Measurements from ENCODE around the gene WT1.
"Not testable (repeated sequence)": the region's sequence is repeated elsewhere in the genome, so short reads cannot be mapped to it uniquely, and the experiment has no call there.

Gene WT1

DNA sequence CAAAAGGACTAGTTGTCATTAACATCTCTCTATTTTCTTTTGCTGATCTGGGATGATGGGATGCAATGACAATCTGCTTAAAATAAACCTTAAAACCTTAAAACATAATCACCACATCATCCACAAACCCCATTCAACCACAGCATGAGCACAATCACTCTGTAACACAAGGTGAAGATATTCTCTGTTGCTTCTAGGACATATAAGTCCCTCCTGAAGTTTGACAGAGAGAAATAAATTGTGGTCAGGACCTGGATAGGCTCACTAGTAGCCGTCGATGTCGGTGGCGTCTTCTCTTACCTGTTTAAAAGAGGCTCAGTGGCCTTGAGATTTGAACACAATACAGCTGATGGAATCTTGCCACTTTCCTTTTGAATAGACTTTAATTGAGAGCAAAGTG, 47.9 kb downstream of the WT1 start:
- DNase-seq (ENCODE audit: low read depth in 2 of 2): no peak

DNA sequence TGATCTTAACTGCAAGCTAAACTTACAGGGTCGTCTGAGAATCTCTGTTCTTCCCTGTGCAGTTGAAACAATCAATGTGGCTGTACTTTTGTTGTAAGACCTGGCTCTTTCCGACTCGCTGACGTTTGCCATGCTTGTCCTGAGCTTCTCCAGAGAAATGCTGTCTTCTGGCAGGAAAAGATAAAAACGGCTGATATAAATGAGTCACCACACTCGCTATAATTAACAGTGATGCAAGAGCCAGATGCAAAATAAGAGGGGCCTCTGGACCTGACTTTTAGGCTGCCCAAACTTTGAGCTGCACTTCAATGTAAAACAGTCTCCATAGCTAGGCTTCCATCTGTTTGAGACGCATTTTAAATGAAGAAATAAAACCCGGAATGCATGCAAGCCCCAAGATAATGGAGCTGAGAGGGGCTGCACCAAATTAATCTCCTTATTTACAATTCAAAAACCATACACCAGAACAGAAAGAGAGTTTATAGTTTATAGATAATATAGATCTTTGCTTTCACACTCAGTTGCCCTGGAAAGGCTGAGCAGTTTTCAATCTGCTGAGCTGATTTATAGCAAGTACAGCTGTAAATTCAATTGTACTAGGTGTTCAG, 48.5 kb downstream of the WT1 start:
- peak in 1 of 2 experiments; percentile 11 for DNase-seq (ENCODE audit: low read depth in 2 of 2)

DNA sequence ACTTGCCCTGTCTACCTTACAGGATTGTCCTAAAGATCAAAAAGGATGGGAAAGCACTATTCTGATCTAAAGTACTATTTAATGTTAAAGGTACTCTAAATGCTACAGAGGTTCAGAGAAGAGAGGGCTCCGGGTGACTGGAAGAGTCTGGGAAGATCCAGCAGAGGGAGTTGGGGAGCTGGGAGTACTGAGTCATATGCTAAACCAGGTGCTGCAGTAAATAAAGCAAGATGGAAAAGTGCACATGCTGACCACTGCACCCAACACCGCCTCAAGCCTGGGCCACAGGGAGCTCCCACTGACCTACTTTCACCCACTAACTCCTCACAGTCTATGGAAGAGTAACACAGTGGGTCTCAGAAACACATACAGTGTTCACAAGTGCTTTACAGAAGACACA, 49.3 kb downstream of the WT1 start:
- no peak for DNase-seq (ENCODE audit: low read depth in 2 of 2)

DNA sequence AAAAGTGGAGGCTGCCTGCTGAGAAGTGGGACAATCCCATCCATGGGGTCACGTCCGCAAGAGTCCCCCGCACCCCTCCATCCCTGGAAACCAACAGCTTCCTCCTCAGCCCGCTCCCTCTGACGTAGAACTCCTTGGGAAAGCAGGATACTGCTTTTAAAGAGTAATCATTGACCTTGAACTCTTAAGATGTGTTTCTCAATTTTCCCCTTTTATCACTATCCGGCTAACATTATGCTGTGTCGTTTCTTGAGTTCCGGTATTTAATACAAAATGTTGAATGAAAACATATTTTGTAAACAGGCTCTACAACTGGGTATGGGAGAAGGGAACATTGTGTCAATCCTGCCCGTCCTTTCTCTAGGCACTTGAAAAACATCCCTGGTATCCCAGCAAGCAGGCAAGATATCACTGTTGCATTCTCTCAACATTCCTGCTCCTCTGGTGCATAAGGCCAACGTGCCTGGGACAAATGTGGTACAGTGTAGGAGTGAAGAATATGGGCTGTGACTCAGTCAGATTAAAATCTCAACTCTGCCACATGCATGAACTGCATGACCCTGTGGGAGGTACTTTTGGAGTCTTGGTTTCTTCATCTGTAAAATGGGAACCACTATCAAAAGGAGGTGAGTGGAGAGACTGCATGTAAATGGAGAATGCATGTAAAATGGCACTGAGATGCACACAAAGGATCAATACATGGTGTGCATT, 52.8 kb downstream of the WT1 start:
- no peak for DNase-seq (ENCODE audit: low read depth in 2 of 2)

DNA sequence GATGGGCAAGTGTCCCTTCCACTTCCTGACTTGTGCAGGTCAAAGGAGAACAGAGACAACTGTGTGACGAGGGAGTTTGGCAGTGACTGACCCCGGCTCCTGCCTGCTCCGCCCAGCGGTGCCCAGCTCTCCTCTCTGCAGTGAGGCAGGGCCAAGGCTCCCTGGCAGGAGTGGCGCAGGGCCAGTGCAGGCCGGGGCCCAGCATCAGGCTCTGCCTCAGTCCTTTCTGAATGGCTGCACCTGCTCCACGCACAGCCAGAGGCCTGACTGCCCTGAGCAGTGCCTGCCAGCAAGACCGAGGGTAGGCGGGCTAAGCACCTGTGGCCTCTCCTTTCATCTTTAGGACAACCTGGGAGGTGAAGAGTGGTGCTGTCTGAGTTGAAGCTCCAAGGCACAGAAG, 54.2 kb downstream of the WT1 start:
- no peak for DNase-seq (ENCODE audit: low read depth in 2 of 2)

DNA sequence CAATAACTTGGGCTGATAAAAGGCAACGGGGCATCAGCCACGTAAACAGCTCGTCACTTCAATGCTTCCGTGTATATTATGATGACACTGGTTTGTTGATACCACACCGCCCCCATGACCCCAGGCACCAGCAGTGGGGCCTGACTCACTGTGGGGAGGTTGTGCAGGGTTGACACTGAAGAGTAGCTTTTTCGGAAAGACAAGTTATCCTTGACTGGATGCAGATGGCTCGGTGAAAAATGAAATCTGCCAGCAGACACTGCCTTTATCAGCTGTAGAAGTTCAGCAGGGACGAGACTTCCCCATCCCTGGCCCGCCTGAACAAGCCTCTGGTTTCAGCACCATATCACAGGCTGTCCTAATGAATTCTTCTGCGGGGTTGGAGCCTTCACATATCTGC, 55.6 kb downstream of the WT1 start:
- no peak for DNase-seq (ENCODE audit: low read depth in 2 of 2)

DNA sequence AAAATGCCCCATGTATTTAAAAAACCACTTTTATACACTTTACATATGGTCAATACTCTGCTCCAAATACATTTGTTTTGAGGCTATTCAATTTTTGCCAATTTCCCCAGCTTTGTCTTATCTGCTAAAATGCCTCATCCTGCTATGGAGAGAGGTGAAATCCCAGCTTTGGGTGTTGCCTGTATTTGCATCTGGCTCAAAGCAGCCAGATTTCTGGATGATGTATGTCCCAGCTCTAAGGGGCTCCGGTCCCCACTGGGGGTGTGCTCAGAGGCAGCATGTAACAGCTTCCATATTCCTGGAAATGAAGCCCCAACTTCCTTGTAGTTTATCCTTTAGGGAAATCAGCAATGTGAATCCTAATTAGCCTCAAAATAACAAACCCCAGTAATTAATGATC, 59.5 kb downstream of the WT1 start:
- DNase-seq (ENCODE audit: low read depth in 2 of 2): no peak

DNA sequence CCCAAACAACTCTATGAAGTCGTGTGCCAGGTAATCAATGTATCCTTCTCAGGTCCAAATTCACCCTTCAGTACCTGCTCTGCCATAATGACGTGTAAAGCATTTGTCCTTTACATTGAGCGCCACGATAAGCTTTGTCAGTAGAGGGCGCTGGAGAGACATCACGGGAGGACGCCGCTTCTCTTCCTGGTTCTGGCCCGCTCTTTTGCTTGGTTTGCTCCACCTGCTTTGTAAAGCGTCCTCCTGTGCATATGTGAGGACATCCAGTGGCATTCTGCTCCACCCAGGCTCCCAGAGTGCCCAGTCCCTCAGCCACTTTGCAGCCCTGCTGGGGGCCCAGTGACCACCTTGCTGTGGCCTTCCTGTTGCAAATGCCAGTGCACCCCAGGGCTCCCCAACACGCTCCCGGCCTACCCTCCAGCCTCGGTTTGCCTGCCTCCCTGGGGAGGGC, 61.1 kb downstream of the WT1 start:
- DNase-seq (ENCODE audit: low read depth in 2 of 2): no peak

DNA sequence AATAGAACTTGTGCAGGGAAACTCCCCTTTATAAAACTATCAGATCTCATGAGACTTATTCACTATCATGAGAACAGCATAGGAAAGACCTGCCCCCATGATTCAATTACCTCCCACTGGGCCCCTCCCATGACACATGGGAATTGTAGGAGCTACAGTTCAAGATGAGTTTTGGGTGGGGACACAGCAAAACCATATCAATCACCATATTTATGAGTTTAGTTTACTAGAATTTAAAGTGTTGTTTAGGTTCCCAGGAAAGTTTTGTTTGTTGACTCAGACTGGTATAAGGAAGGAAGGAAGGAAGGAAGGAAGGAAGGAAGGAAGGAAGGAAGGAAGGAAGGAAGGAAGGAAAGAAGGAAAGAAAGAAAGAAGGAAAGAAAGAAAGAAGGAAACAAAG, 65.4 kb downstream of the WT1 start:
- not testable (repeated sequence) for DNase-seq (ENCODE audit: low read depth in 2 of 2)

DNA sequence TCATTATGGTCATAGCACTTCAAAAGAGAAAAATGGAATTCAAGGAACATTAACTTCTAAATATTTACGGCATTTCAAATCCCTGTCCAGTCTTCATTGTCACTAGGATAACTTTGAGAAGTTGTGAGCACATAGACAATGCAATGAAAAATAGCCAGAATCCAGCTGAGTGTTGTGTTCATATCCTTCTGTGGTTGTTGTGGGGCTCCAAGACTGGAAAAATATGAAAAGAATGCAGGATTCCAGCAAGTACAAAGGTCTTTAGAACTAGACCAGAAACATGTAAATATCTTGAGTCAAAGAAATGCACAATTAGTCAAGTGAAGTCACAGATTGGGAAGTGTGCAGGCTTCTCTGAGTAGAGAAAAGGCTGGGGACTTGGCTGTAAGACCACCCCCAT, 68.7 kb downstream of the WT1 start:
- peak in 1 of 2 experiments; percentile 17 for DNase-seq (ENCODE audit: low read depth in 2 of 2)

DNA sequence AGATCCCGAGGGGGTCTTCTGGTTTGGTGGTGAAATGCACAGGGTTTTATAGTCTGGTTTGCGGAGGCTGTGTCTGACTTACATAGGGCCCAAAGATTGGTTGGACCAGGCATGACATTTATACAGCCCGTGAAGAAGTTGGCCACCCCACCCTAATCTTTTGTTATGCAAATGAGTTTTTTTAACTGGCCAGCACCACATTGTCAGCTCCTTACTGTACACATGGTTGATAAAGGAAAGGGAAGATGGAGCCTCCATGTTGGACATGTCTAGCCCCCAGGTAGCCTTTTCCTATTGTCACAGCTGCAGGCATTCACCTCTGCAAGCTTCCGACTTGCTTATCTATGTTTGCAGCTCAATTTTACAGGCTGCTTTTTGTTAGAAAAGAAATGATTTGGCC, 70.1 kb downstream of the WT1 start:
- DNase-seq (ENCODE audit: low read depth in 2 of 2): no peak

DNA sequence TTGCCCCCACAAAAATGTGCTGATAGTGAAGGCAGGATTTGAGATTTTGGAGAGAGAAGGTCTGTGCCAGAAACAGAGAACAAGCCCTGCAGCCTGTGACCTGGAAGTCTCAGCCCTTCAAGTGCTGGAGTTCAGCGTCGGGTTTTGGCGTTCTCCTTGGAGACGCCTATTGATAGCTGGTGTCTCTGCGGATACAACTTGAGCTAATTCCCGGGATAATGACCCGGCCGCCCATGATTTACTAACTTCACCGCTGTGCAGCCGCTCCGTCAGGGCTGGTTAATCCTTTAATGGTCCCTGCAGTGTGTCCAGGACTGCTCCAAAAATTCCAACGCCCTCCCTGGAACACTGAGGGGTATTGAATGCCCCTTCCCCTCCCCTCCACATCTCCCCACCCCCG, 76.6 kb downstream of the WT1 start:
- no peak for DNase-seq (ENCODE audit: low read depth in 2 of 2)

DNA sequence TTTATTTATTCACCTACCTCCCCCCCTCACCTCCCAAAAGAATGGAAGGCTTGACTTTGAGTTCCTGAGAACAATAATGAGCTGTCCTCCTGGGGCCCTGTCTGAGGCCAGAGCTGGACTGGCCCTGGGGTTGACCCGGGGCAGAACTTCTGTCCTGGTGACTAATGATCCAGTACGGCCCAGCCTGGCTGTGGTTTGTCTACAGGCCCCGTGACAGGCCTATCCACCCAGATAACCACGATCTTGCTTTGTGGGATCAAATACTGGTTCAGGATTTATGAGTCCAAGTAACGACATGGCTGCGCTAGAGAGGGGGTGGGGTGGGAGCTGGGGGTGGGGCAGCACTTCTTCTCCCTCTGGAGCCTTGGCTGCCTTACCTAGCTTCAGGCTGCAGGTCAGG, 81.5 kb downstream of the WT1 start:
- DNase-seq (ENCODE audit: low read depth in 2 of 2): no peak

DNA sequence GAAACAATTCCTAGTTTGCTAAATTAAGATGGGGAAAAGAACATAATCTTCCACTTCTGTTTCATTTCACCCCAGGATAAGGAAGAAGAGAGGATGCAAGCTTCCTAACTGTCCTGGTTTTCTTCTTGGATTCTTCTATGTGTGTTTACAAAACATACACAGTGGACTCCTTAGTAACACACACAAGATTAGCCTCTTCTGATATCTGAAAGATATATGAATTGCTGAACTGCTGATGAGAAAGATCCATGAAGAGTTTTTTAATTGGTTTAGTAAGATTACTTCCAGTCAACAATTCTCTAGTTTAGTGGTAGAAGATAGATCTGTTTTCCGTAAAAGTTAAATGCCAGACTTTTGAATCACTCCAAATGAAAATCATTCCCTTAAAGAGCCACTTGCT, 86.8 kb downstream of the WT1 start:
- DNase-seq (ENCODE audit: low read depth in 2 of 2): no peak

DNA sequence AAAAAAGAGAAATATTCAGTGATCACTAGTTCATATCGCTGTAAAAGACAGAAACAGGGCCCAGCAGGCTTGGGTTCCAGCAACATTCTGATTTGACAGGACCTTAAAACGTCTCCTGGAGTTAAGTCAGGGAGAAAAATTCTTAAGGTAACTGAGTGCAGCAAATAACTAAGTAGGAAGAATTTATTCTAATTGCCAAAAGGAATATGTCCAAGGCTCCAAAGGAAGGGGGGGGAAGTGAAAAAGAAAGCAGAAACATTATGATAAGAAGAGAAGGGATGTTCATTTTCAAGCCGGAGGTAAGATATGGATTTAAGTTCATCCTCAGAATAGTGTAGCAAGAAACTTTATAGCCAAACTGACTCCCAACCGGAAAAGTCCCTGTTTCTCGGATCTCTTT, 90.4 kb downstream of the WT1 start:
- DNase-seq (ENCODE audit: low read depth in 2 of 2): no peak

DNA sequence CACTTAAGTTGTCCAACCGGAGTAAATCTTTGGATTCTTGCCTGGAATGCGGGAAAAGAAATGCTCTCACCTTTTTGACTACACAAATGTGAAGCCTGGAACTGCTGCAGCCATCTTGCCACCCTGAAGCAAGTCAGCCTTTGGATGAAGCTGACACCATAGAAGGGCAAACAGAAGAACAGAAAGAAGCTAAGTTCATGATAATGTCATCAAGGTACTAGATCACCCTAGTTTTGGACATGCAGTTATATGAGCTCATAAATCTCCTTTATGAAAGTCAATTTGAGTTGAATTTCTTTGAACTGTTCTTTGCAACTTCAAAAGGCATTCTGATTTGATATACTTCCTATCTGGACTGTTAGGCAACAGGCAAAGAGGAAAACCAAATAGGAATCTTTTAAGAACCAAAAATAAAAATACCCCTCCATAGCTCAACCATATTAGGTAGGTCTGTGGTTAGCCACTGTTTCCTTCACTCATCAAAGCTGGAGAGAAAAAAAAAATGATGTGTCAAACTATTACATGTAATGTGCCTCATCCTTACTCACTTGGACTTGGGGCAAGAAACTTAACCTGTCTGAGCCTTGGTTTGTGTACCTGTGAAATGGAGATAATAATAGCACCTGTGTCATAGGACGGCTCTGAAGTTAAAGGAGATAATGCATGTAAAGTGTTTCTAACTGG, 91.9 kb downstream of the WT1 start:
- DNase-seq (ENCODE audit: low read depth in 2 of 2): no peak

DNA sequence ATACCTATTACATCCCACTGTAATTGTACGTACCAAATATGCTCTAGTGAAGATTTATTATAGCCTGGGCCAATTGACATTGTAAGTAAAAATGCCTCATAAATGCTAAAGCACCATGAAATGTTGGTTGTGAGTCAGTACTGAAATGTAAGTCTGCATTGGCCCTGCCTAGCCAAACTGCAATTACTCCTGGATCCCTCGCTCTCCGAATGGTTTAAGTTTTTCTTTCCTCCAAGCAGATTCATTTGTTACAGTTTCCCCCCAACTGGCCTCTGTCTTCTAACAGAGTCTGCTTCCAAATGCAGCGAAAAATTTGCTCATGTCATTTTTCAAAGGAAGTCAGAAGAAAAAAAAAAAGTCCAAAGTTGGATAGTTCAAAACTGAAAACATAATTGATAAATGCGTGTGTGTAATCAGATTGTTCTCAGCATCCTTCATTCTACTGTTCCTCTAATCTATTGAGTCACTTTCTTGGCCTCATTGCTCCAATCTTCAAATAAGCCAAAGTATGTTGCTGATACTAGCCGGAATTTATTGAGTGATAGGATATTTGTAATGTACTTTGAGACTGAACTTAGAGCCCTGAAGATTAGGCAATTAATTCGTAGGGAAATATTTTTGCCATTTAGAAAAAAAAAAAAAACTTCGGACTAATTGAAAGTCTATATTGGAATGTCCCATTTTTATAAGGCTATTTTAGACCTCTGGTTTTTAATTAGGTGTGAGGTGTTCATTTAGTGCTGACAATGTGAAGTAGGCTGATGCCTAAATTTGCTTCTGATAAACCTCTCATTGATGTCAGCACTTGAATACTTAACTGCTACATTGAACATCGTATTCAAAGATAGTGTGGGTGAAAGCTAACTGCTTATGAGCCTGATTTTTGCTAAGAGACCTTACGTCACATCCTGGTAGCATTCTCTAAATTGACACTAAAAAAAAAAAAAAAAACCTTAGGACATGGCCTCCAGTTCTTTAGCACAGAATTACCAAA, 93.4 kb downstream of the WT1 start:
- no peak for DNase-seq (ENCODE audit: low read depth in 2 of 2)

DNA sequence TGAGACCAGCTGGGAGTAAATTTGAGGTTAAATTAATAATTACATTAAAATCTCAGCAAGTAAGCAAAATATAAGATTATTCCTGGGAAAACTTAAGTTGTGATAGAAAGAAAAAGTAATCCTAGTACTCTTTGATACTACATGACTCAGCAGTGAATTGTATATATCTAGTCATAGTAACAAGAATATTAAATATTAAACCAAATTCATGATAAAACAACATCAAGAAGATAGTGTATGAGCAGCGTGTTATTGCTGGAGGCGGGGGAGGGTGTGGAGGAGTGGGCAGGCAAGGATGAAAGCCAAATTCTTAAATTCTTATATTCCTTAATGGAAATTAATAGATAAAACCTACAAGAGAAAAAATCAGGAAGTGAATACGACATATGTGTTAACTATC, 95.2 kb downstream of the WT1 start:
- DNase-seq (ENCODE audit: low read depth in 2 of 2): no peak

Data from fibroblast of skin of left biceps (primary cell).